Measurements from ENCODE around the gene ZNF428.

The ZNF428 gene

GRCh38 chr19:43560687-43561086 is 58.7 kb downstream of the ZNF428 start:
- no peak for DNase-seq

Data from SHP77 (cell line).